H4 (cell line): ENCODE data around the gene LOXHD1. TPM values are rescaled to one million over a fixed set of nuclear protein-coding genes. Genes with fewer than 3 reads are reported as not detected.

ENCODE experiments used
- DNase-seq: peaks from one replicate; pipeline ENCODE4 v3.0.0-alpha.2; 2015; ENCODE audit warnings: low spot score
- total RNA-seq: library from RNA; depleted of rRNA; stranded (reverse); fragments of >200 nt; shearing (Covaris generic); gene quantifications from 2 replicates; pipeline ENCODE4 v1.2.3, GENCODE V29; 2014

Gene LOXHD1
- total RNA-seq, 1 experiment from 2014 or later: not detected

DNA sequence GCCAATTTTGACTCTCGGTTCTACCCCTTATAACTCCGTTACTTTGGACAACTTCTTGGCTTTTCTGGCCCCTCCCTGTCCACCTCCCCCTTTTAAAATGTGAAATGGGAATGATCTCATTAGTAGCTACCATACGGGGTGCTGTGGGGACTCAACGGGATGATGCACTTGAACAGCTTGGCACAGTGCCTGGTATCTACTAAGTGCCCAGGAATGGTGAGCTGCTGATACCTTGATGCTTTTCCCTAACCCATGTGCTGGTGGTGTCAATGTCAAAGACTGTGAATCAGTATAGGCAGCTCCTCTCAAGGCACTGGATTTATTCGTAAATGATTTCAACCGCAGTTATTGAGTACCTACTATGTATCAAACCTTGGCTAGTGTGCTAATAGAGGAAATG, 204.2 kb downstream of the LOXHD1 start:
- DNase-seq: no peak

GRCh38 chr18:46449499-46449898, 207.5 kb downstream of the LOXHD1 start:
- DNase-seq: no peak

GRCh38 chr18:46449033-46449432, 208.0 kb downstream of the LOXHD1 start:
- DNase-seq: no peak

DNA sequence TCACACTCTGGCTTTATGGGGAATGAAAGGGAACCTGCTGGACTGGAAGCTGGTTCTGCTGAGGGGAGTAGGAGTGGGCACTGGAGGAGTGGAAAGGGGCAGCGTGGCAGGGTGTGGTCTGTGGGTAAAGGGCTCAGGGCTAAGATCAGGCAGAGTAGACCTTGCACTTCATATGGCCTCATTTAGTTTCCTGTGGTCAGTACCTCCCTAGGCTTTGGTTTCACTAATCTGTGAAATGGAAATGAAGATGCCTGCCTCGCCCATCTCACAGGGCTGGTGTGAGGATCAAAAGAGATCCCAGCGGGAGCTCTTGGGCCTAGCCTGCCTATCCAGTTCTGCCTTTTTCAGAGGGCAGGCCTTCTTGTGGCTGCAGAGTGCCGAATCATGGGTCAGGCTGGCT, 208.7 kb downstream of the LOXHD1 start:
- DNase-seq: no peak

DNA sequence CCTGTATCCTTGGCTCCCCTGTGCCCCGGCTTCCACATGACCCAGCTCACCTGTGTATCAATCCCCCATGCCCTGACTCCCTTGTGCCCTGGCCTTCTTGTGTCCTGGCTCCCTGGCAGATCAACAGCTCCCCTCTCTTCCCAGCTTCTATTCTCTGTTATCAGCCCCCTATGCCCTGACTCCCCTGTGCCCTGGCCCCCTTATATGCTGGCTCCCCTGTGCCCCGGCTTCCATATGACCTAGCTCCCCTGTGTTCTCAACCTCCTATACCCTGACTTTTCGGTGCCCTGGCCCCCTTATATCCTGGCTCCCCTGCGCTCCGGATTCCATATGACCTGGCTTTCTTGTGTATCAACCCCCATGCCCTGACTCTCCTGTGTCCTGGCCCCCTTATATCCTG, 209.2 kb downstream of the LOXHD1 start:
- DNase-seq: no peak

- DNase-seq: no peak
Observed at GRCh38 chr18:46447323-46447722, 209.7 kb downstream of the LOXHD1 start.

GRCh38 chr18:46445522-46446313, 211.3 kb downstream of the LOXHD1 start:
- no peak for DNase-seq

DNA sequence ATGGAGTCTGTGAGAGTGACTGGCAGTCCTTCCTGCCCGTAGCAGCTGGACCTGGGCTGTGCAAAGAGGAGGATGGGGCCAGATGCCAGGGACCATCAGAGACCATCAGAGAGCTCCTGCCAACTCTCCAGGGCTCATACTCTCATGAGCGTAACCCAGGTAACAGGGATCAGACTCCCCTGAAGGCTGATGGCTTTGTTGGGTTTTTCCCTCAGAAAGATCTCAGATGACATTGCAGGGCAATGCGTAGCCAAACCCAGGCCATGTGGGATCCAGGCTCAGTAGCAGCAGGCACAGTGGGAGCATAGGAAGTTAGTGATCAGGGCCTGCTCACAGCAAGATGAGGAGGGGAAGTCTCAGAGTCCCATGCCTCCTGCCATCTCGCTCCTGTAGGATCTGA, 218.0 kb downstream of the LOXHD1 start:
- no peak for DNase-seq

GRCh38 chr18:46437061-46437460, 220.0 kb downstream of the LOXHD1 start:
- no peak for DNase-seq

- DNase-seq: no peak
Observed at GRCh38 chr18:46436621-46437020, 220.4 kb downstream of the LOXHD1 start.

GRCh38 chr18:46435031-46435430, 222.0 kb downstream of the LOXHD1 start:
- no peak for DNase-seq

DNA sequence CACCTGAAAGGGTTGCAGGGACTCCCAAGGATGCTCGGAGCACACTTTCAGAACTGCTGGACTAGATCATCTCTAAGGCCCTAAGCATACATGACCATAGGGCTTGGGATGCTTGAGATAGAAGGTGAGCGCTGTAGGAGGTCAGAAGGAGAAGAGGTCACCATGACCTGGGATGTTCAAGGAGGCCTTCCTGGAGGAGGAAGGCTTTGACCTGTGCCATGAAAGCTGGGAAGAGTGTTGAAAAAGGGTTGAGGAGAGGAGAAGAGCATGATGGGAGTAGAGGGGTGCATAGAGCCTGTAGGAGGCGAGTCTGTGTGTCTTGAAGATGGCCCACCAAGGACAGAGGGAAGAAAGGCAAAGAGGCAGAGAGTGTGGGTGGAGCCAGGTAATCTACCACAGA, 222.4 kb downstream of the LOXHD1 start:
- no peak for DNase-seq

GRCh38 chr18:46433121-46433826, 223.7 kb downstream of the LOXHD1 start:
- DNase-seq: no peak

GRCh38 chr18:46431522-46432171, 225.4 kb downstream of the LOXHD1 start:
- DNase-seq: no peak

DNA sequence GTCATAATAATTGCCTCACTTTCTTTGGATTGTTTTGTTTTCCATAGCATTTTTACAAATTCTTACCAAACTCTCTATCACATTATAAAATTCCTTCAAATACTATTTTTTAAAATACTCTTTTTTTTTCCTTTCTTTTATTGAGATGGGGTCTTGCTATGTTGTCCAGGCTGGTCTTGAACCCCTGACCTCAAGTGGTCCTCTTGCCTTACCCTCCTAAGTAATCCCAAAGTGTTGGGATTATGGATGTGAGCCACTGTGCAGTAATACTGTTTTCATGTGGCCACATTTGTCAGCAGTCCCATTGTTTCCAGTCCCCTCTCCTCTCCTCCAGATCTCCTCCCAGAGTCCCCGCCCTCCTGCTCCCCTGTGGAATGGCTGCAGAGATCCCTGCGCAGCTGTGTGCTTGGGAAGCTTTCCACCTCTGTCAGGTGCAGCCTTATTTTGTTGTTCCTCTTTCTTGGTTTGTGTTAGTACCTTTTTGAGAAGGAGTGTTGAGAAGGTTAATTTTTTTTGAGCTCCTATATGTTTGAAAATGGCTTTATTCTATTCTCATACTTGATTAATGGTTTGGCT, 227.3 kb downstream of the LOXHD1 start:
- no peak for DNase-seq

DNA sequence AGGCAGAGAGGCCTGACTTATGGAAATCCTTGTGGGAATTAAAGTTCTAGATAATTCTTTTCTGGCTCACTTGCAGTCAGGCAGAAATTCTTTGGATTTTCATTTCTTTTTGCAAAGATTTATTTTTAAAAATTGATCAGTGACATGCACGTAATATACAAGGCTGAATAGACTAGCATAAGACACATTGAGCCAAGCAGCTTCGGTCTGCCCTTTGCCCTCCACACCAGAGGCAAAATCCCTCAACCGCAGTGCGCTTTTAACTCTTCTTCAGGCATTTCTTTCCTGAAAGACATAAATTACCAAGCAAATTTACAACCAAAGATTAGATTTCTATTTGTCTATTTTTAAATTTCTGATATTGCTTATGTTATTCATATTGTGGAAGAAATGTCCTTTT, 227.9 kb downstream of the LOXHD1 start:
- no peak for DNase-seq

GRCh38 chr18:46428368-46428767, 228.7 kb downstream of the LOXHD1 start:
- DNase-seq: no peak

DNA sequence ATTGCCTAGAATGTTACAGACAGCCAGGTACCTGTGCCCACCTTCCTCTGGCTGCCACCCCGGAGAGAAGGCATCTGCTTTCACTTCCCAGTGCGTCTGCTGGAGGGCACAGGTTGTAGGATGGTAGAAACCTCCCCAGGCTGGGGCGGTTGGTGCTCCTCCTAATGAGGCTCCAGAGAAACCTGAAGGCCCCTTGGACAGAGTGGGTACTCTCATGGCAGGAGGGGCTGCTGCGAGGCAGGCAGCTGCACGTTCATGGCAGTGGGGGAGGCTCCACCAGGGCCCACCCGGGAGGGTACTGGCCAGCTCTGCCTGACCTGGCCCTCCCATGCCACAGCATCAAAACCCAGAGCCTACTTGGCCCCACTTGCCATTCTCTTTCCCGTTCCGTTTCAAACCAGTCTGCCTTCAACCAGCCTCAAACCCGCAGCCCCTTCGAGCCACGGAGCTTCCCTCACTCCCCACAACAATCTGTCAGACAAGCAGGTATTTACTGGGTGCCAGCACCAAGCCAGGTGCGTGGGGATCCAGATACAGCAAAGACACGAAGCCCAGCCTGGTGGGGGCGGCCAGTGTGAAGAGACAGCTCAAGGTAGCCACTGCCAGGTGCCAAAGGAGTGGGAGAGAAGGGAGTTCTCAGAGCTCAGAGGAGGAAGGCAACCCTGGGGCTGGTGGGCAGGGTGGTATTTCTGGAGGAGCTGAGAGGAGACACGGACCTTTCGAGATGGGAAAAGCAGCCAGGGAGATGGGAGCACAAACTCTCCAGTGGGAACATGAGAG, 229.6 kb downstream of the LOXHD1 start:
- no peak for DNase-seq
